HepG2 (cell line): ENCODE results near the gene CBX6. TPM values are rescaled to one million over a fixed set of nuclear protein-coding genes. Genes with fewer than 3 reads are reported as not detected.

ENCODE experiments used
- ELF1 ChIP-seq: sonication (generic); formaldehyde crosslinking; IDR thresholded peaks from 2 replicates; pipeline ENCODE4 v1.4.0; 2020; ENCODE audit warnings: missing genetic modification reagents
- FOXJ3 ChIP-seq: sonication (generic); formaldehyde crosslinking; IDR thresholded peaks from 2 replicates; pipeline ENCODE4 v1.4.0; 2020; ENCODE audit warnings: missing genetic modification reagents, mild to moderate bottlenecking, borderline replicate concordance
- FOXM1 ChIP-seq: sonication (generic); formaldehyde crosslinking; IDR thresholded peaks from 2 replicates; pipeline ENCODE4 v1.5.0; 2020; ENCODE audit warnings: missing genetic modification reagents
- GTF3A ChIP-seq: sonication (generic); formaldehyde crosslinking; conservative IDR thresholded peaks from 2 replicates; pipeline ENCODE4 v1.4.0; 2020; ENCODE audit warnings: mild to moderate bottlenecking, missing genetic modification reagents
- HOXA3 ChIP-seq: sonication (generic); formaldehyde crosslinking; IDR thresholded peaks from 2 replicates; pipeline ENCODE4 v1.5.0; 2020; ENCODE audit warnings: missing genetic modification reagents
- KDM3A ChIP-seq: IDR thresholded peaks from 2 replicates; pipeline ENCODE4 v1.6.1; 2018; ENCODE audit warnings: low read depth, missing compliant biosample characterization
- KLF12 ChIP-seq: sonication (generic); formaldehyde crosslinking; IDR thresholded peaks from 2 replicates; pipeline ENCODE4 v1.4.0; 2020; ENCODE audit warnings: missing genetic modification reagents, borderline replicate concordance
- POLR2G ChIP-seq: fragments of 200-400 bp; formaldehyde crosslinking; IDR thresholded peaks from 2 replicates; pipeline ENCODE4 v1.6.1; 2018; ENCODE audit warnings: mild to moderate bottlenecking, low read depth, low read length, moderate library complexity
- SALL1 ChIP-seq: sonication (generic); formaldehyde crosslinking; IDR thresholded peaks from 2 replicates; pipeline ENCODE4 v1.8.0; 2022; ENCODE audit warnings: mild to moderate bottlenecking, missing genetic modification reagents
- SP5 ChIP-seq: IDR thresholded peaks from 2 replicates; pipeline ENCODE4 v1.6.1; 2016; ENCODE audit warnings: low read depth, borderline replicate concordance
- SPEN ChIP-seq: sonication (generic); formaldehyde crosslinking; IDR thresholded peaks from 2 replicates; pipeline ENCODE4 v1.5.1; 2020; ENCODE audit warnings: low read depth, mild to moderate bottlenecking, missing genetic modification reagents
- ZNF124 ChIP-seq: sonication (generic); formaldehyde crosslinking; IDR thresholded peaks from 2 replicates; pipeline ENCODE4 v1.4.0; 2020; ENCODE audit warnings: missing genetic modification reagents
- ZNF446 ChIP-seq: sonication (generic); formaldehyde crosslinking; IDR thresholded peaks from 2 replicates; pipeline ENCODE4 v1.5.0; 2020; ENCODE audit warnings: mild to moderate bottlenecking, missing genetic modification reagents
- ZNF530 ChIP-seq: sonication (generic); formaldehyde crosslinking; IDR thresholded peaks from 2 replicates; pipeline ENCODE4 v1.5.0; 2020; ENCODE audit warnings: low read depth, mild to moderate bottlenecking, missing genetic modification reagents
- ZNF567 ChIP-seq: sonication (generic); formaldehyde crosslinking; IDR thresholded peaks from 2 replicates; pipeline ENCODE4 v1.8.1; 2023; ENCODE audit warnings: mild to moderate bottlenecking, missing genetic modification reagents, borderline replicate concordance
- ZNF746 ChIP-seq: sonication (generic); formaldehyde crosslinking; IDR thresholded peaks from 2 replicates; pipeline ENCODE4 v1.8.0; 2022; ENCODE audit warnings: mild to moderate bottlenecking, missing genetic modification reagents
- ZNF747 ChIP-seq: sonication (generic); formaldehyde crosslinking; IDR thresholded peaks from 2 replicates; pipeline ENCODE4 v1.8.1; 2023; ENCODE audit warnings: missing genetic modification reagents, mild to moderate bottlenecking, borderline replicate concordance
- polyA plus RNA-seq, 8 experiments: library from polyadenylated mRNA; depleted of rRNA in 3 of 8; stranded (reverse) in 7 of 8; unstranded in 1 of 8; fragments of >200 nt; fragmentation: Illumina TruSeq in 4 of 8; extraction: Trizol in 4 of 8; gene quantifications; 2 replicates each; pipeline versions ENCODE4 v1.2.1 to v1.2.3, GENCODE V29; 2011 to 2016; ENCODE audit warnings: low read depth in 4 of 8, missing spikeins in 1 of 8, mixed read lengths in 1 of 8; ENCODE audit not compliant: insufficient read depth in 1 of 8
- total RNA-seq, 5 experiments: library from RNA; depleted of rRNA; stranded (reverse); fragments of >200 nt; fragmentation: Illumina TruSeq; extraction: Trizol; gene quantifications; 2 replicates each; pipeline ENCODE4 v1.2.3, GENCODE V29; 2016; ENCODE audit warnings: low read depth in 1 of 5
- TF ChIP-seq, protein P1 (sequence below): sonication (generic); formaldehyde crosslinking; IDR thresholded peaks from 2 replicates; pipeline ENCODE4 v1.4.0; 2020; ENCODE audit warnings: missing genetic modification reagents
- TF ChIP-seq, protein P2 (sequence below): sonication (generic); formaldehyde crosslinking; IDR thresholded peaks from 2 replicates; pipeline ENCODE4 v1.5.1; 2020; ENCODE audit warnings: missing genetic modification reagents, mild to moderate bottlenecking, borderline replicate concordance
- TF ChIP-seq, protein P3 (sequence below): sonication (generic); formaldehyde crosslinking; IDR thresholded peaks from 2 replicates; pipeline ENCODE4 v1.5.0; 2020; ENCODE audit warnings: mild to moderate bottlenecking, missing genetic modification reagents, borderline replicate concordance
- TF ChIP-seq, protein P4 (sequence below): sonication (generic); formaldehyde crosslinking; IDR thresholded peaks from 2 replicates; pipeline ENCODE4 v1.8.1; 2023; ENCODE audit warnings: mild to moderate bottlenecking, missing genetic modification reagents

CBX6 gene
- total and polyA plus RNA-seq, 2 of the 13 experiments (the other 11 are each of a cell fraction or from before 2014, with no cell fraction given), result 1.7 to 6.5 TPM

DNA sequence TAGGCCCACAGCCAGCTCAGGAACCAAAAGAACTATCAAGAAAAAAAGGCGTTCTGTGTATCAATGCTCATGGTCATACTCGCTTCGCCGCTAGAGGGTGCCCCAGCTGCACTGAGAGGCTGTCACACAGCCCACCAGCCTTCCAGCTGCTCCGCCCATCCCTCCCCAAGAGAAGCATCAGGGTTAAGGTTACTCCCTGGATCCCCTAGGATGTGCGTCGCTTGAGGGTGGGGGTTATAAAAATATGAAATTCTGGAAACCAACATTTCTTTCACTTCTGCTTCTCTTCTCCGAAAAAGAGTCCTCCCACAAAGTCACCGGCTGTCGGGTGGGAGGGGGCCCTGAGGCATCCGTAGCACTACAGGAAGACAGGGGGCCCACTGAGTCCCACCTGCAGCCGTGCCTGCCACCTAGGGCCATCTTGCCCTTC, 1.7 kb downstream of the CBX6 start (continued):
- TF ChIP-seq, protein P1, sequence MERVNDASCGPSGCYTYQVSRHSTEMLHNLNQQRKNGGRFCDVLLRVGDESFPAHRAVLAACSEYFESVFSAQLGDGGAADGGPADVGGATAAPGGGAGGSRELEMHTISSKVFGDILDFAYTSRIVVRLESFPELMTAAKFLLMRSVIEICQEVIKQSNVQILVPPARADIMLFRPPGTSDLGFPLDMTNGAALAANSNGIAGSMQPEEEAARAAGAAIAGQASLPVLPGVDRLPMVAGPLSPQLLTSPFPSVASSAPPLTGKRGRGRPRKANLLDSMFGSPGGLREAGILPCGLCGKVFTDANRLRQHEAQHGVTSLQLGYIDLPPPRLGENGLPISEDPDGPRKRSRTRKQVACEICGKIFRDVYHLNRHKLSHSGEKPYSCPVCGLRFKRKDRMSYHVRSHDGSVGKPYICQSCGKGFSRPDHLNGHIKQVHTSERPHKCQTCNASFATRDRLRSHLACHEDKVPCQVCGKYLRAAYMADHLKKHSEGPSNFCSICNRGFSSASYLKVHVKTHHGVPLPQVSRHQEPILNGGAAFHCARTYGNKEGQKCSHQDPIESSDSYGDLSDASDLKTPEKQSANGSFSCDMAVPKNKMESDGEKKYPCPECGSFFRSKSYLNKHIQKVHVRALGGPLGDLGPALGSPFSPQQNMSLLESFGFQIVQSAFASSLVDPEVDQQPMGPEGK (CRISPR knock-in tag), result peak; percentile 66; the same call in 1 of the 2 replicates
- TF ChIP-seq, protein P2, sequence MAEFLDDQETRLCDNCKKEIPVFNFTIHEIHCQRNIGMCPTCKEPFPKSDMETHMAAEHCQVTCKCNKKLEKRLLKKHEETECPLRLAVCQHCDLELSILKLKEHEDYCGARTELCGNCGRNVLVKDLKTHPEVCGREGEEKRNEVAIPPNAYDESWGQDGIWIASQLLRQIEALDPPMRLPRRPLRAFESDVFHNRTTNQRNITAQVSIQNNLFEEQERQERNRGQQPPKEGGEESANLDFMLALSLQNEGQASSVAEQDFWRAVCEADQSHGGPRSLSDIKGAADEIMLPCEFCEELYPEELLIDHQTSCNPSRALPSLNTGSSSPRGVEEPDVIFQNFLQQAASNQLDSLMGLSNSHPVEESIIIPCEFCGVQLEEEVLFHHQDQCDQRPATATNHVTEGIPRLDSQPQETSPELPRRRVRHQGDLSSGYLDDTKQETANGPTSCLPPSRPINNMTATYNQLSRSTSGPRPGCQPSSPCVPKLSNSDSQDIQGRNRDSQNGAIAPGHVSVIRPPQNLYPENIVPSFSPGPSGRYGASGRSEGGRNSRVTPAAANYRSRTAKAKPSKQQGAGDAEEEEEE, result no peak
- TF ChIP-seq, protein P3, sequence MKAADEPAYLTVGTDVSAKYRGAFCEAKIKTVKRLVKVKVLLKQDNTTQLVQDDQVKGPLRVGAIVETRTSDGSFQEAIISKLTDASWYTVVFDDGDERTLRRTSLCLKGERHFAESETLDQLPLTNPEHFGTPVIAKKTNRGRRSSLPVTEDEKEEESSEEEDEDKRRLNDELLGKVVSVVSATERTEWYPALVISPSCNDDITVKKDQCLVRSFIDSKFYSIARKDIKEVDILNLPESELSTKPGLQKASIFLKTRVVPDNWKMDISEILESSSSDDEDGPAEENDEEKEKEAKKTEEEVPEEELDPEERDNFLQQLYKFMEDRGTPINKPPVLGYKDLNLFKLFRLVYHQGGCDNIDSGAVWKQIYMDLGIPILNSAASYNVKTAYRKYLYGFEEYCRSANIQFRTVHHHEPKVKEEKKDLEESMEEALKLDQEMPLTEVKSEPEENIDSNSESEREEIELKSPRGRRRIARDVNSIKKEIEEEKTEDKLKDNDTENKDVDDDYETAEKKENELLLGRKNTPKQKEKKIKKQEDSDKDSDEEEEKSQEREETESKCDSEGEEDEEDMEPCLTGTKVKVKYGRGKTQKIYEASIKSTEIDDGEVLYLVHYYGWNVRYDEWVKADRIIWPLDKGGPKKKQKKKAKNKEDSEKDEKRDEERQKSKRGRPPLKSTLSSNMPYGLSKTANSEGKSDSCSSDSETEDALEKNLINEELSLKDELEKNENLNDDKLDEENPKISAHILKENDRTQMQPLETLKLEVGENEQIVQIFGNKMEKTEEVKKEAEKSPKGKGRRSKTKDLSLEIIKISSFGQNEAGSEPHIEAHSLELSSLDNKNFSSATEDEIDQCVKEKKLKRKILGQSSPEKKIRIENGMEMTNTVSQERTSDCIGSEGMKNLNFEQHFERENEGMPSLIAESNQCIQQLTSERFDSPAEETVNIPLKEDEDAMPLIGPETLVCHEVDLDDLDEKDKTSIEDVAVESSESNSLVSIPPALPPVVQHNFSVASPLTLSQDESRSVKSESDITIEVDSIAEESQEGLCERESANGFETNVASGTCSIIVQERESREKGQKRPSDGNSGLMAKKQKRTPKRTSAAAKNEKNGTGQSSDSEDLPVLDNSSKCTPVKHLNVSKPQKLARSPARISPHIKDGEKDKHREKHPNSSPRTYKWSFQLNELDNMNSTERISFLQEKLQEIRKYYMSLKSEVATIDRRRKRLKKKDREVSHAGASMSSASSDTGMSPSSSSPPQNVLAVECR (CRISPR knock-in tag), result peak; percentile 26; the same call in 1 of the 2 replicates
- TF ChIP-seq ZNF747 (CRISPR knock-in tag) (no peak), POLR2G (no peak), KLF12 (CRISPR knock-in tag) (peak; percentile 57; the same call in 1 of the 2 replicates), SPEN (CRISPR knock-in tag) (no peak), HOXA3 (0 out of 2 replicates have a peak, but pooled peaks have one; percentile 35), GTF3A (CRISPR knock-in tag) (no peak), ZNF746 (CRISPR knock-in tag) (no peak), ZNF446 (no peak), FOXJ3 (CRISPR knock-in tag) (no peak), ZNF530 (CRISPR knock-in tag) (no peak), KDM3A (CRISPR knock-in tag) (0 out of 2 replicates have a peak, but pooled peaks have one; percentile 39), ZNF124 (no peak), ELF1 (CRISPR knock-in tag) (no peak), SP5 (peak; percentile 96), SALL1 (CRISPR knock-in tag) (no peak), FOXM1 (CRISPR knock-in tag) (no peak), ZNF567 (CRISPR knock-in tag) (no peak)
- TF ChIP-seq, protein P4, sequence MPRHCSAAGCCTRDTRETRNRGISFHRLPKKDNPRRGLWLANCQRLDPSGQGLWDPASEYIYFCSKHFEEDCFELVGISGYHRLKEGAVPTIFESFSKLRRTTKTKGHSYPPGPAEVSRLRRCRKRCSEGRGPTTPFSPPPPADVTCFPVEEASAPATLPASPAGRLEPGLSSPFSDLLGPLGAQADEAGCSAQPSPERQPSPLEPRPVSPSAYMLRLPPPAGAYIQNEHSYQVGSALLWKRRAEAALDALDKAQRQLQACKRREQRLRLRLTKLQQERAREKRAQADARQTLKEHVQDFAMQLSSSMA, result no peak
